GM18502 (cell line): ENCODE measurements around the gene CFAP251.
A peak's percentile ranks its signal among the peaks of the same experiment; 100 is the strongest.
"Not testable (repeated sequence)": the region's sequence is repeated elsewhere in the genome, so short reads cannot be mapped to it uniquely, and the experiment has no call there.

Experiments used
- ATAC-seq: cut with Tn5 transposase; IDR thresholded peaks from one replicate; pipeline ENCODE4 v1.9.1; 2021; ENCODE audit warnings: mild to moderate bottlenecking; ENCODE audit not compliant: unreplicated experiment, poor library complexity

The CFAP251 gene

GRCh38 chr12:121905746-121906145 lies 12.6 kb upstream of the CFAP251 start:
- ATAC-seq: no peak

- no peak for ATAC-seq
These were observed 9.7 kb upstream of the CFAP251 start for GRCh38 chr12:121908702-121909101.

- no peak for ATAC-seq
These were observed 6.4 kb upstream of the CFAP251 start for GRCh38 chr12:121911824-121912585.

- ATAC-seq: no peak
These were observed 2.5 kb upstream of the CFAP251 start for GRCh38 chr12:121915841-121916321.

GRCh38 chr12:121916719-121917118 lies 1.7 kb upstream of the CFAP251 start:
- ATAC-seq: no peak

- peak; percentile 30 for ATAC-seq
These were observed 267 bp downstream of the CFAP251 start for GRCh38 chr12:121918679-121919038.

GRCh38 chr12:121921066-121921465 lies 2.7 kb downstream of the CFAP251 start:
- ATAC-seq: no peak

- ATAC-seq: no peak
These were observed 6.9 kb downstream of the CFAP251 start for GRCh38 chr12:121925358-121925695.

- peak; percentile 55 for ATAC-seq
These were observed 8.7 kb downstream of the CFAP251 start for GRCh38 chr12:121926874-121927706.

GRCh38 chr12:121927813-121928212 lies 9.4 kb downstream of the CFAP251 start:
- no peak for ATAC-seq

- not testable (repeated sequence) for ATAC-seq
These were observed 11.2 kb downstream of the CFAP251 start for GRCh38 chr12:121929545-121929944.

- no peak for ATAC-seq
These were observed 12.5 kb downstream of the CFAP251 start for GRCh38 chr12:121930862-121931261.

- no peak for ATAC-seq
These were observed 13.8 kb downstream of the CFAP251 start for GRCh38 chr12:121932176-121932536.

- no peak for ATAC-seq
These were observed 14.6 kb downstream of the CFAP251 start for GRCh38 chr12:121932914-121933521.

- ATAC-seq: no peak
These were observed 15.3 kb downstream of the CFAP251 start for GRCh38 chr12:121933522-121934308.

- no peak for ATAC-seq
These were observed 15.9 kb downstream of the CFAP251 start for GRCh38 chr12:121934309-121934664.

GRCh38 chr12:121937654-121938053 lies 19.3 kb downstream of the CFAP251 start:
- ATAC-seq: no peak

- no peak for ATAC-seq
These were observed 20.8 kb downstream of the CFAP251 start for GRCh38 chr12:121939186-121939585.

- ATAC-seq: no peak
These were observed 21.8 kb downstream of the CFAP251 start for GRCh38 chr12:121939992-121940766.
